ENCODE measurements around the gene CYB5RL.
"Not testable (repeated sequence)": the region's sequence is repeated elsewhere in the genome, so short reads cannot be mapped to it uniquely, and the experiment has no call there.

Gene CYB5RL

GRCh38 chr1:54186056-54186455 is 13.8 kb downstream of the CYB5RL start:
- DNase-seq (ENCODE audit: low spot score), result no peak

DNA sequence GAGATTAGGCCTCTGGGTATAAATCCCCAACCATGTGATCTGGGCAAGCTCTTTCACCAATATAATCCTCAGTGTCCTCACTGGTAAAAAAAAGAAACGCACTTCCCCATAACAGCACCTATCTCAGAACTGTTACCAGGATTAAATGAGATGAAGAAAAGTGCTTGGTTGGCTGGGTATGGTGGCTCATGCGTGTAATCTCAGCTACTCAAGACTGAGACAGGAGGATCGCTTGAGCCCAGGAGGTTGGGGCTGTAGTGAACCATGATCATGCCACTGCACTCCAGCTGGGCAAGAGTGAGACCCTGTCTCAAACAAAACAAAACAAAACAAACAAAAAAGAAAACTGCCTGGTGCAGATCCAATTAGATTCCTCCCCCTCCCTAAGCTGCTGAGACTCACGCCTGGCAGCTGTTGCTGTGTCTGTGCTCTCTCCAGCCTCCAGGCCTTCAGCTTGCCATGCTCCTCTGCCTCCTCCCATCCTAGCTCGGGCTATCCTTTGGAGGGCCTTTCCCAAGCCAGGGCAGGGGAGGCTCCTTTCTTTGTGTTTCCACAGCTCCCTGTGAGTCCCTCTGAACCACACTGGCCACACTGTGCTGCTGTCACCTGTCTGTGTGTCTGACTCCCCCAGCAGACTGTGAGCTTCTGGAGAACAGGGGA is 19.0 kb downstream of the CYB5RL start:
- no peak for DNase-seq (ENCODE audit: low spot score)

DNA sequence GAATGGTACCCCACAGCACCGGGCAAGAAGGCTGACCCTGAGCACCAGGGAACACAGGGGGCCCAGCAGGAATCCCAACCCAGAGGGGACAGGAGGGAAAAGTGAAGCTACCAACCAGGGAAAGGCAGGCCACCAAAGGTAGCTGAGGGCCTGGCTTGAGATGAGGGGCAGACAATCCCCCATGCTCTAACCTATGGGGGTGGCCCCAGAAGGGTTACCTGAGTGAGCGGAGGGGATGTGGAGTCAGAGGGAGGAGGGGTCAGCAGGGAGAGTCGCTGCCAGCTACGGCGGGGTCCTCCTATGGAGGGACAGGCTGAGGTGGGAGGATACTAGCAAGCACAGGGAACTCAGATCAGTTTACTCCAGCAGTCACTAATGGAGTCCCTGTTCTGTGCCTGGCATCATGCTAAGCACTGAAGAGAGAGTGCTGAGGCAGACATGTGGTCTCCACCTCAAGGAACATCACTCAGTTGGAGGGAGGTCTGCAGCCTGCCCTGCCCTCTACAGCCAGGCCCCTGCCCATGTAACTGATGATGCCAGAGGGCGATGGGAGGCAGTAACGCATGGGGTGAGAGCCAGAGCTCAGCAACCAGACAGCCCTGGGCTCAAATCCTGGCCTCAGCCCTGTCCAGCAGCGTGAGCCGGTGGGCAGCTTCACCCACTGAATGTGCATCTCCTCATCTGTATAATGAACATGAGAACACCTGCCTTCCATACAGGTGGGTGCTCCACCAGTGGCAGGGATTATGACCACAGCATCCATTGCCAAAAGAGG is 21.3 kb downstream of the CYB5RL start:
- DNase-seq (ENCODE audit: low spot score), result no peak

DNA sequence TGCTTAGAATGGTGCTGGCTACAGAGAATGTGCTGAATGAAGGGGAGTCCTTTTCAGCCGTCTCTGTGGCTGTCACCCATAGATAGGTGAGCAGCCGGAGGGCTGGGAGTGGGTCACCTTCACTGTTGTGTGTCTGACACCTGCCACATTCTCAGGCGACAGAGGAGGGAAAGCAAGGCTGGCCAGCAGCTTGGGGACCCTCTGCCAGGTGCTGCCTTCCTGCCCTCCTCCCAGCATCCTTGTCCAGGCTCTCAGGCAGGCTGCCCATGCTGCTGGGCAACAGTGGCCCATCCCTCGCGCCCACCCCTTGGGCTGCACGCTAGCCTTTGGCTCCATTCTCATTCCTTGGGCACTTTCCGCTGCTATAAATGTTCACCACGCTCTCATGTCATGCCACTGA is 22.1 kb downstream of the CYB5RL start:
- DNase-seq (ENCODE audit: low spot score), result no peak

DNA sequence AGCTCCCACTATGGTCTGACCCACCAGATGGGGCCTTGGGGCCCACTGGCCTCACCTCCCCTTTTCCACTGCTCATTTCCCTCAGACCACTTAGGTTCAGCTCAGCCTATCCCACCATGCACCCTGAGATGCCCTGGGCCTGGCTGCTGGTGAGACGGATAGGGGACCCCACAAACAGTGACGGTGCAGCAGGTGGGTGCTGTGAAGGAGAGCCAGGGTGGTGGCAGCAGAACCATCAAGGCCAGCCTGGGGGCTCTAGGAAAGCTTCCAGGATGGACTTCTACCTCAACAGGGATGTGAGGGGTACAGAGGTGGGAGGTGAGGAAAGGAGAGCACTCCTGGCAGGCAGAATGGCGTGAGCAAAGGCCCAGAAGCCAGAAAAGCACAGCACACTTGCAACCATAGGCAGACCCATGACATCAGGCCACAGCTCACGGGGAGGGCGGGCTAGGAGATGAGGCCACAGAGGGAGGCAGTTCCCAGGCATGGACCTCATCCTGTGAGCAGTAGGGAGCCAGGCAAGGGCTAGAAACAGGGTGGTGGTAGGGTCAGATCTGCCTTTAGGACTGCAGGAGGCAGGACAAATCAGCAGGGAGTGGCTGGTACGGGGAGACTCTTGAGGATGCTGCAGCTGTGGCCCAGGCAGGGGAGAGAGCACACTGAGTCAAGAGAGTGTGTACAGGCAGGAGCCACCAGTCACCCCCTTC is 23.1 kb downstream of the CYB5RL start:
- DNase-seq (ENCODE audit: low spot score), result no peak

DNA sequence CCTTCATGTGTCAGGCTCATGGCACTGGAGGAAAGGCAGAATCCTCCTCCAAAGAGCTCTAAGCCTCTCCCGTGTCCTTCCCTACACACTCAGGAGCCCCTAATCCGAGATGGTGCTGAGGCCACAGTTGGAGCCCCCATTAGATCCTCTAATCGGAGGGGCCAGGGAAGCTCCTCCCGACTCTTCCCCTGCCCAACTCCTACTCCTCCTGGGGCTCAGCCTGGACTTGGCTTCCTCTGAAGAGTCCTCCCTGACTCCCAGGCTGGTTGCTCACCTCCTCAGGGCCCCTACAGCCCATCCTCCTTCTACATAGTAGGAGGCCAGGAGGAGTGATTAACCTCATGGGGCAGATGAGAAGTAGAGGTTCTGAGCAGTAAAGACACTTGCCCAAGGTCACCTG is 25.7 kb downstream of the CYB5RL start:
- no peak for DNase-seq (ENCODE audit: low spot score)

DNA sequence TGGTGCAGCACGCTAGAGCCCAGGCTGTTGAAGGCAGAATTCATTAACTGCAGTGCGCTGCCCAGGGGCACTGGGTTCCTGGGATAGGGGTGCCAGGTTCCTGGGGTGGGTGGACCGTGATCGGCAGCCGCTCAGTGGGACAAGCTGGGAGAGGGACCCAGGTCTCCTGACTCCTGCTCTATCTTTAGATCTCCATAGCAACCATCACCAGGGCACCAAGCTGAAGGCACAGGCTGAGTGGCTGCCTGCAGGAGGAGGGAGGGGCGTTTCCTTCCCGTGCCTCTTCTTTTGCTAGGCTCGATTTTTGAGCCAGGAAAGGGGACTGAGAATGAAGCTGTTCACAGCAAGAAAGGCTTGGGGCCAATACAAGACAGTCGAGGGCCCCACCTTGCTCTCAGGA is 26.1 kb downstream of the CYB5RL start:
- DNase-seq (ENCODE audit: low spot score), result no peak

DNA sequence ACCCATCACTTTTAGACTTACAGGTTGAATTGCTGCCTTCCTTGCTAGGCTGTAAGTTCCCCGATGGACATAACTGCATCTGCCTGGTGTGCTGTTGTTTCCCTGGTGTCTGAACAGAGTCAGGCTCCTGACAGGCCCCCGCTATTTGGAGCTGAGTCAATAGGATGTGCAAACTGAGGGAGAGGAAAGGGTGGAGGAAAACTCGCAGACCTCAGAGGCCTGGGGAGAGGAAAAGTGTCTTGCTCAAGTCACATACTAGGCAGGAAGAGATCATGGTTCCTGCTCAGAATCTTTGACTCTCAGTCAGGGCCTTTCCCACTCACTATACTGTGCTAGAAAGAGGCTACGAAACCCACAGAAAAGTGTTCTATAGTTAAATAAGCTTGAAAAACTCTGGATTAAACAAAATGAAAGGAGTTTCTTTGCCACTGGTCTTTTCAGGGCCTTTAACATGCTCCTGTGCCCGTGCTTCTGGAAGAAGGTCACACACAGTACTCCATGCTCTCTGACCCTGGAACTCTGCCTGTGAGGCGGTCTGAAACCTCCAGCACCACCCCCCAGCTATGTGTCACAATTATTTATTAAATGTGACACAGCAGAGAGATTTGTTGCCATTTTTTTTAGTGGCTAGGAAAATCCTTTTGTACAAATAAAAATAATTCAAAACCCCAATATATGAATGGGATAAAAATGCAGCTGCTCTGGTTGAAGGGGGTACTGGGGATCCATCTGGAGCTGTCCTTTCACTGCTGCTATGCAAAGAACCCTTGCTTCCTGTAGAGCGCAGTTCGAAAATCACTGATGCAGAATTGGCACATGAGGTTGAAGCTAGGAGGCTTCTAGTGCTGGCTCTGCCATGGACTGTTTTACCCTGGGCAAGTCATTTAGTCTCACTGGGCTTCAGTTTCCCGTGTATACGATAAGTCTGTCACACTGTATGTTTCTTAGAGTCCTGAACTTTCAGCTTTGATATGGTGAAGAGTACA is 26.9 kb downstream of the CYB5RL start:
- no peak for DNase-seq (ENCODE audit: low spot score)

DNA sequence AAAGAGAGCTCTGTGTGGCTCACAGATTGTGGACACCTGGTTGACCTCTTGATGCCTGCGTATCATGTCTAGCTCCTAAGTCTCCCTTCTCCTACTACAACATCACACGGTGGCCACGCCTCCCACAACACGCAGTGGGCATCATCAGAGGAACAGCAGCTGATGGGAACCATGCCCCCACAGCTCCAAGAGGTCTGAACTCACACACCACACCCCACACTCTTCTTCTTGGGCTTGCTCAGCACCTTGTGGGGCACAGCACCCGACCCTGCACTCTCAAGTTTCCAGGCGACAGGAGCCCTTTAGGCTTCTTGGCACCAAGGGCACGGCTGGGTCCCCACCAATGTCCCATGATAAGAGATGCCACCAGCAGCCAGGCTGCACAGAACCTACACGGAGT is 28.2 kb downstream of the CYB5RL start:
- DNase-seq (ENCODE audit: low spot score), result no peak

- DNase-seq (ENCODE audit: low spot score), result no peak
Measured at GRCh38 chr1:54171016-54171415, 28.8 kb downstream of the CYB5RL start.

- DNase-seq (ENCODE audit: low spot score), result no peak
Measured at GRCh38 chr1:54169068-54169467, 30.8 kb downstream of the CYB5RL start.

DNA sequence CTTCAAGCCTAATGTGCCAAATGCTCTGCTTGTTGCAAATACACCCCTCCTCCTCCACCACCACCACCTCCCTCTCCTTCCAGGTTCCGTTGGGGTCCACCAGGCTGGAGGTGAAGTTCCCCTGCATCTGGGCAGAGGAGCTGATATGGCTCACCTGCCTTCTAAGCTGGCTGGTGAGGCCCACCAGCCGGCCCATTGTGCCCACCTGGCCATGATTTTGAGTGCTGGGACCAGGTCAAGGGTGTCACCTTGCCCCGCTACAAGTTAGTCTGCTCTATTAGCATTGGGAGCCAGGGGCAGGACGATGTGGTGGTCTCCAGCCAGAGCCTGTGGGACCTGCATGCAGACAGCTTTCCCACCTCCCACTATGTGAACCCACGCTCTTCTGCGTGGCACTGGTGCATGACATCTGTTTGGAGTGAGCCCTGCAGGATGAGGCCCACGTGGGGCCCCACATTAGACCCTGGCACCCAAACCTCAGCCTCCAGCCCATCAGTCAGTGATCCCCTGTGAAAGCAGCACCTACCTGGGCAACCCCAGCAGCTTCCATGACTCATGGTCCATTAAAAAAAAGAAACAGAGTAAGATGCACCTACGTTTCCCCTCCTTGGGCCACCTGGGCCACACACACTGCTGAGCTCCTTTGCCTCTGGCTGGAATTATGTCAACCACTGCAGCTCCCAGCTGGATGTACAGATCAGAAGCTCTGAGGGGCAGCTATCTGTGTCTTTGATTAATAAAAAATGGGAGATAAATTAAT is 31.4 kb downstream of the CYB5RL start:
- DNase-seq (ENCODE audit: low spot score), result no peak

- DNase-seq (ENCODE audit: low spot score), result no peak
Measured at GRCh38 chr1:54167422-54168139, 32.2 kb downstream of the CYB5RL start.

DNA sequence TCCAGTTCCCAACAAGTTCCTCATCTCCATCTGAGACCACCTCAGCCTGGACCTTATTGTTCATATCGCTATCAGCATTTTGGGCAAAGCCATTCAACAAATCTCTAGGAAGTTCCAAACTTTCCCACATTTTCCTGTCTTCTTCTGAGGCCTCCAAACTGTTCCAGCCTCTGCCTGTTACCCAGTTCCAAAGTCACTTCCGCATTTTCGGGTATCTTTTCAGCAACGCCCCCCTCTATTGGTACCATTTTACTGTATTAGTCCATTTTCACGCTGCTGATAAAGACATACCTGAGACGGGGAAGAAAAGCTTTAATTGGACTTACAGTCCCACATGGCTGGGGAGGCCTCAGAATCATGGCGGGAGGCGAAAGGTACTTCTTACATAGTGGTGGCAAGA is 33.5 kb downstream of the CYB5RL start:
- not testable (repeated sequence) for DNase-seq (ENCODE audit: low spot score)

- no peak for DNase-seq (ENCODE audit: low spot score)
Measured at GRCh38 chr1:54165146-54165545, 34.7 kb downstream of the CYB5RL start.

- DNase-seq (ENCODE audit: low spot score), result no peak
Measured at GRCh38 chr1:54163573-54163972, 36.3 kb downstream of the CYB5RL start.

DNA sequence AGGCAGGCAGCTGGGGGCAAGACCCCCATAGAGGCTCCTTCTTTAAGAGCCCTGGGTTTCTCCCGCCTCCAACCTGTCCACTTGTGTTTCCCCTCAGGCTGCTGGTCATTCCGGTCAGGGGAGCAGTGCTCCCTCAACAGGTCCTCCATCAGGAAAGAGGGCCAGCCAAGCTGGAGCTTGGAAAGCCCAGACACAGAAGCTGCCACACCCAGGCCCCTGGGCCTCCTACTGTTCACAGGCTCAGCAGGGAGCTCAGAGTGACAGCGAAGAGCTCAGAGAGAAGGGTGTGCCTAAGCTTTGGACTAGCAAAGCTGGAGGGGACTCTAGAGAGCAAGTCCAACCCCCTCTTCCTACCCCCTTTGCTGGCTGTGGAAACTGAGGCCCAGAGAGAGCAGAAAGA is 36.8 kb downstream of the CYB5RL start:
- no peak for DNase-seq (ENCODE audit: low spot score)

DNA sequence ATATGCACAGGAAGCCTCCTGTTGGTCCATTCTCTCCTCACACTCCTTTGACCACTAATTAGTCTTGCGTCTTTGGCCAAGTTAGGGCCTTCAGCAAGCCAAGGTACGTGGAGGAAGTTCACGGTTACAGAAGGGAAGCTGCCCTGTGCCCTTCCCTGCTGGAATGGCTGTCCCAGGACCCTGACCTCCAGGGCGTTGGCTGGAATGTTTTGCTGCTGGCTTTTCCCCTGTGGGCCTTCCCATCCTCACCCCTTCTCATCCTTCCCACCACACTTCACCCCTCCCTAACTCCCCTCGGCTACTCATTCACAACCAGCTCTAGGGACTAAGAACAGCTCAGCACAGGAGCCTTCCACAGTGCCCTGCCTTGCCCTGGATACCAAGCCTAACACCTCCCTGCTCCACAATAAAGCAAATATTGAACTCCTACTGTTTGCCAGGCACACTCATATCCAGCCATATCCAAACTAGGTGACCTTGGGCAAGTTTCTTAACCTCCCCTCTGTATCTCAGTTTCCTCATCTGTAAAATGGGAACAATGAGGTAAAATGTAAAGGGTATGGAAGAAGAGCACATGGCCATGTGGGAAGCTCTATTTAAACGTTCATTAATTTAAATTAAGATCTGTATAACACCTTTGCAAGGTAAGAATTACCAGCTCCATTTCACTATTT is 38.2 kb downstream of the CYB5RL start:
- DNase-seq (ENCODE audit: low spot score), result no peak

- no peak for DNase-seq (ENCODE audit: low spot score)
Measured at GRCh38 chr1:54160351-54160750, 39.5 kb downstream of the CYB5RL start.

GRCh38 chr1:54159733-54160316 is 40.0 kb downstream of the CYB5RL start:
- DNase-seq (ENCODE audit: low spot score), result no peak

Data from COLO829 (cell line).